Lung (tissue), 12 donors: ENCODE results near the gene CBX3. TPM values are rescaled to one million over a fixed set of nuclear protein-coding genes. Genes with fewer than 3 reads are reported as not detected.

Experiments
- ATAC-seq: fragments of 200-7000 bp; cut with Tn5 transposase; one replicate; pipeline ENCODE4 v1.9.1; 2020; ENCODE audit warnings: moderate number of reproducible peaks; ENCODE audit not compliant: insufficient read depth, low FRiP score
- DNase-seq, 3 donors: peaks; one replicate each; pipeline ENCODE4 v3.0.0-alpha.2; 2013 to 2017
- H3K27ac ChIP-seq, 2 donors: one replicate each; pipeline ENCODE4 v1.5.1; 2013; ENCODE audit warnings: mild to moderate bottlenecking in 2 of 2, moderate library complexity in 2 of 2, control low read depth in 1 of 2, inconsistent platforms in 1 of 2, low read depth in 1 of 2, low read length in 1 of 2
- H3K27me3 ChIP-seq, 3 donors: one replicate each; pipeline ENCODE4 v1.5.1; 2013; ENCODE audit warnings: low read length in 2 of 3; ENCODE audit not compliant: control insufficient read depth in 3 of 3, insufficient read depth in 3 of 3
- H3K36me3 ChIP-seq, 4 donors: one replicate each; pipeline ENCODE4 v1.5.1; 2013; ENCODE audit warnings: low read length in 4 of 4, mild to moderate bottlenecking in 1 of 4, moderate library complexity in 1 of 4; ENCODE audit not compliant: control insufficient read depth in 4 of 4, insufficient read depth in 4 of 4
- H3K4me1 ChIP-seq, 5 donors: one replicate each; pipeline ENCODE4 v1.5.1; 2013; ENCODE audit warnings: low read length in 5 of 5, mild to moderate bottlenecking in 2 of 5, moderate library complexity in 1 of 5; ENCODE audit not compliant: control insufficient read depth in 5 of 5, insufficient read depth in 5 of 5
- H3K4me3 ChIP-seq: one replicate; pipeline ENCODE4 v1.5.1; 2013; ENCODE audit warnings: mild to moderate bottlenecking, control low read depth, moderate library complexity
- H3K9ac ChIP-seq, 2 donors: one replicate each; pipeline ENCODE4 v1.5.1; 2013; ENCODE audit warnings: low read length in 2 of 2, control low read depth in 1 of 2; ENCODE audit not compliant: insufficient read depth in 1 of 2
- H3K9me3 ChIP-seq, 4 donors: one replicate each; pipeline ENCODE4 v1.5.1; 2013; ENCODE audit warnings: low read length in 3 of 4, mild to moderate bottlenecking in 1 of 4, moderate library complexity in 1 of 4; ENCODE audit not compliant: control insufficient read depth in 4 of 4, insufficient read depth in 3 of 4
- CTCF ChIP-seq: IDR thresholded peaks from 2 replicates; pipeline ENCODE4 v1.5.1; 2012; ENCODE audit warnings: mild to moderate bottlenecking; ENCODE audit errors: control extremely low read depth, extremely low read depth
- WGBS, 2 donors: extraction: QIAGEN DNeasy Blood & Tissue Kit; methylation state at CpG; one replicate each; pipeline ENCODE4 v1.1.7; 2013; 5-methylcytosine and 5-hydroxymethylcytosine counted together
- polyA plus RNA-seq, 2 donors: library from polyadenylated mRNA; stranded (reverse); fragments of 200-250 nt; gene quantifications; one replicate each; pipeline ENCODE4 v1.2.1, GENCODE V29; 2013
- total RNA-seq, 2 donors: library from RNA; depleted of rRNA in 1 of 2; stranded (reverse); fragments of >200 nt in 1 of 2; gene quantifications; one replicate each; pipeline ENCODE4 v1.2.1, GENCODE V29; 2014 to 2021
- donor health status: control.
- donor health status: control.
- donor health status: Bipolar disorder and iron deficiency.
- donor health status: healthy.
- donor health status: DM: yes; HTN: yes; CAD: no.

Gene CBX3
- total and polyA plus RNA-seq, 4 donors: 77.7 to 136 (median 94.9) TPM

GRCh38 chr7:26189697-26190096 lies 11.8 kb upstream of the CBX3 start:
- Histone ChIP-seq H3K9ac (no peak overlapping the region), H3K4me3 (no peak overlapping the region), H3K4me1 (peaks cover 0 to 29% (median 5%) of the 10 kb centered on the region in 5 donors), H3K36me3 (peaks cover 22 to 65% (median 57%) of the 10 kb centered on the region in 4 donors), H3K27ac (no peak overlapping the region), H3K9me3 (no peaks in the 10 kb centered on the region), H3K27me3 (no peaks in the 10 kb centered on the region)
- WGBS, 2 donors: 85 to 92% methylated on average over 3 of the region's 3 CpGs
- no peak for DNase-seq
- no peak for TF ChIP-seq CTCF
- no peak for ATAC-seq

DNA sequence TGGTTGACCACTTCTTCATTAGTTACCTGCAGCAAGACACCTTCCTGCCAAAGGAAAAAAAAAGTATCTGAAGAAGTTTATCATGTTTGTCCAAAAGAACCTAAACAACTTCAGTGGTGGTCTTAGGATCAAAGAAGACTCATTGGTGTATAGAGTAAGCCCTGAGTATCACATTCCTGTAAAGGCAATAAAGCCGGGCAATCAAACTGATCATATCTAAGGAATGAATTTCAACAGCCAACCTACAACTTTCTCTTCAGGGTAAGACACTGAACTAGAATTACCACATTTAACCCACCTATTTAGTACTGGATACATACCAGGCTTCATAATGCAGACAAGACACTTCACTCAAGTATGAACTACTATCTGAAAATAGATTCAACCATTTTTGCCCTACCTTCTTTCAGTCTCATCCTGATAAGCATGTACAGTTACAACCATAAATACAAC lies 11.1 kb upstream of the CBX3 start:
- no peak overlapping the region for H3K9ac ChIP-seq
- H3K27me3 ChIP-seq: no peaks in the 10 kb centered on the region
- peaks cover 0 to 32% (median 7%) of the 10 kb centered on the region in 5 donors for H3K4me1 ChIP-seq
- no peak for ATAC-seq
- DNase-seq: no peak
- H3K4me3 ChIP-seq: no peak overlapping the region
- TF ChIP-seq CTCF: no peak
- no peaks in the 10 kb centered on the region for H3K9me3 ChIP-seq
- whole genome bisulfite sequencing, 2 donors: 85 to 94% methylated on average over 1 of the region's 1 CpG
- peaks cover 25 to 67% (median 60%) of the 10 kb centered on the region in 4 donors for H3K36me3 ChIP-seq
- no peak overlapping the region for H3K27ac ChIP-seq

DNA sequence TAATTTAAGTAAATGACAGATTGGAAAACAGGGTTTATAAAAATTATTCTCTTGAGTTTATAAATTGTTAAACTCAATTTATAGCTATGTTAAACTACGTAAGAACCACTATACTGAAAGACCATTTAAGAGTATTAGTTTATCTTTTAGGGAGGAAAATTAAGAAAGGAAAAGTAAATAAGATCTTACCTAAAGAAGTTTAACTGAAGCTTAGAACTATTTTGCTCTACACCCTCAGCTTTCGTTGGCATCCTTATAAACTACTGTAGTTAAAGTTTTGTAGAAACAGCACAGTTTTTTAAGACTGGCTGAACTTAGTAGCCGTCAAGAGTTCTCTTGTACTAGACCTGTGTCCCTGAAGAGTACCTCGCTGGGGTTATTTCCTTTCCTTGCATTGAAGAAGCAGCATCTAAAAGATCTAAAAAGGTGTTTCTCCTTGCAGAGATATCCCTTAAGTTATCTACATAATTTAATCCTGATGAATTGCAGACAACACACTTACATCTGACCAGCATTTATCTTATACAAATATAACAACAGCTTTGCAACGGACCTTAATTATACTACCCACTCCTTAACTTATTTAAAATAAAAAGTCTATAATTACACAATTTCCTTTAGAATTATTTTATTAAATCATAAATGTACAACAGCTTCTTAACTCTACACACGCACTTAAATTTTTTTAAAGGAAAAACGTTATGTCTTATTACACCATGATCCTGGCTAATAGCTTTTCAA lies 10.1 kb upstream of the CBX3 start:
- no peak overlapping the region for H3K9ac ChIP-seq
- TF ChIP-seq CTCF: no peak
- ATAC-seq (no peak), DNase-seq (no peak)
- H3K9me3 ChIP-seq: no peaks in the 10 kb centered on the region
- H3K36me3 ChIP-seq: peaks cover 25 to 77% (median 66%) of the 10 kb centered on the region in 4 donors
- WGBS, 2 donors: 79 to 83% methylated on average over 7 of the region's 7 CpGs
- H3K4me1 ChIP-seq: peaks cover 0 to 38% (median 7%) of the 10 kb centered on the region in 5 donors
- H3K27me3 ChIP-seq: no peaks in the 10 kb centered on the region
- H3K4me3 ChIP-seq: no peak overlapping the region
- no peak overlapping the region for H3K27ac ChIP-seq
